ENCODE results near the gene GRB10. TPM values are rescaled to one million over a fixed set of nuclear protein-coding genes. Genes with fewer than 3 reads are reported as not detected.

GRB10 gene
- total and polyA plus RNA-seq, 2 experiments from 2014 or later: 35.0 to 154 TPM

DNA sequence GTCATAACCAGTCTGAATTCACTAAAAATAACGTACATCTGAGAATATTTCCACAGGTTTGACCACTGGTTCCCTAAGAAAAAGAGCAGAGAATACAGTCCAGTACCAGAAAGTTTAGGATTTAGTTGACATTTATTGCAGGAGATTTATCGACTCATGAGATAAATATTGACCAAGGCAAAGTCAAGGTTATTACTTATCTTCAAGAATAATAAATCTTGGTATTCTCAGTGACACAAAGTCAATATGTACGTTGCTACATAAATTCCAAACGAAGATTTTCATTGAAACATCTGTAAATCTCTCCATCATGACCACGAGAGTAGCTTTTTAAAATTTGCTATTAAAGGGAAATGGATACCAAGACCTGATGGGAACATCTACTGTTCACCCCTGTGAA lies 39.4 kb upstream of the GRB10 start:
- no peak overlapping the region for H3K27ac ChIP-seq (ENCODE audit: low read depth)
- no peaks in the 10 kb centered on the region for H4K20me1 ChIP-seq (replicated peaks; ENCODE audit: insufficient read depth)
- no peaks in the 10 kb centered on the region for H3K36me3 ChIP-seq (ENCODE audit: insufficient read depth)
- H3K27me3 Mint-ChIP-seq (ENCODE audit: insufficient read depth, low read depth, poor library complexity): peaks cover 1% of the 10 kb centered on the region
- H3K36me3 Mint-ChIP-seq (ENCODE audit: low read depth): no peaks in the 10 kb centered on the region
- peaks cover 7% of the 10 kb centered on the region; the same call in 1 of the 2 replicates for H3K4me1 ChIP-seq (ENCODE audit: insufficient read depth)
- H3K9me2 ChIP-seq (ENCODE audit: insufficient read depth): peaks cover 14% of the 10 kb centered on the region
- DNase-seq (ENCODE audit: low spot score) (no peak), ATAC-seq (no peak)
- no peak overlapping the region for H3K4me3 Mint-ChIP-seq
- no peaks in the 10 kb centered on the region for H3K9me3 Mint-ChIP-seq
- H3K27me3 ChIP-seq (ENCODE audit: insufficient read depth): no peaks in the 10 kb centered on the region
- H3K27ac Mint-ChIP-seq: no peak overlapping the region
- no peaks in the 10 kb centered on the region for H3F3A ChIP-seq (replicated peaks; ENCODE audit: low read depth)
- H2AFZ ChIP-seq: no peak overlapping the region
- H3K4me3 ChIP-seq: no peak overlapping the region
- peaks cover 13% of the 10 kb centered on the region for H3K4me1 Mint-ChIP-seq
- TF ChIP-seq STAT1 (IDR thresholded peaks at IDR 0.05; ENCODE audit: unreplicated experiment) (no peak), CREB1 (CRISPR knock-in tag; IDR thresholded peaks at IDR 0.05; ENCODE audit: low read depth) (no peak), POLR2AphosphoS5 (IDR thresholded peaks at IDR 0.05; ENCODE audit: low read depth) (no peak), ZNF331 (CRISPR knock-in tag; IDR thresholded peaks at IDR 0.05; ENCODE audit: low read depth) (no peak), JUNB (IDR thresholded peaks at IDR 0.05; ENCODE audit: unreplicated experiment) (no peak), NANOG (IDR thresholded peaks at IDR 0.05; ENCODE audit: borderline replicate concordance) (no peak), ZNF114 (CRISPR knock-in tag; IDR thresholded peaks at IDR 0.05) (no peak), EZH2phosphoT487 (IDR thresholded peaks at IDR 0.05; ENCODE audit: unreplicated experiment) (no peak), EZH2 (IDR thresholded peaks at IDR 0.05; ENCODE audit: low read depth, unreplicated experiment) (no peak)
- TF ChIP-seq, protein P1, sequence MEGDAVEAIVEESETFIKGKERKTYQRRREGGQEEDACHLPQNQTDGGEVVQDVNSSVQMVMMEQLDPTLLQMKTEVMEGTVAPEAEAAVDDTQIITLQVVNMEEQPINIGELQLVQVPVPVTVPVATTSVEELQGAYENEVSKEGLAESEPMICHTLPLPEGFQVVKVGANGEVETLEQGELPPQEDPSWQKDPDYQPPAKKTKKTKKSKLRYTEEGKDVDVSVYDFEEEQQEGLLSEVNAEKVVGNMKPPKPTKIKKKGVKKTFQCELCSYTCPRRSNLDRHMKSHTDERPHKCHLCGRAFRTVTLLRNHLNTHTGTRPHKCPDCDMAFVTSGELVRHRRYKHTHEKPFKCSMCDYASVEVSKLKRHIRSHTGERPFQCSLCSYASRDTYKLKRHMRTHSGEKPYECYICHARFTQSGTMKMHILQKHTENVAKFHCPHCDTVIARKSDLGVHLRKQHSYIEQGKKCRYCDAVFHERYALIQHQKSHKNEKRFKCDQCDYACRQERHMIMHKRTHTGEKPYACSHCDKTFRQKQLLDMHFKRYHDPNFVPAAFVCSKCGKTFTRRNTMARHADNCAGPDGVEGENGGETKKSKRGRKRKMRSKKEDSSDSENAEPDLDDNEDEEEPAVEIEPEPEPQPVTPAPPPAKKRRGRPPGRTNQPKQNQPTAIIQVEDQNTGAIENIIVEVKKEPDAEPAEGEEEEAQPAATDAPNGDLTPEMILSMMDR (conservative IDR thresholded peaks at IDR 0.05; ENCODE audit: low read depth in 2 of 2): no peak
- TF ChIP-seq, protein P2, sequence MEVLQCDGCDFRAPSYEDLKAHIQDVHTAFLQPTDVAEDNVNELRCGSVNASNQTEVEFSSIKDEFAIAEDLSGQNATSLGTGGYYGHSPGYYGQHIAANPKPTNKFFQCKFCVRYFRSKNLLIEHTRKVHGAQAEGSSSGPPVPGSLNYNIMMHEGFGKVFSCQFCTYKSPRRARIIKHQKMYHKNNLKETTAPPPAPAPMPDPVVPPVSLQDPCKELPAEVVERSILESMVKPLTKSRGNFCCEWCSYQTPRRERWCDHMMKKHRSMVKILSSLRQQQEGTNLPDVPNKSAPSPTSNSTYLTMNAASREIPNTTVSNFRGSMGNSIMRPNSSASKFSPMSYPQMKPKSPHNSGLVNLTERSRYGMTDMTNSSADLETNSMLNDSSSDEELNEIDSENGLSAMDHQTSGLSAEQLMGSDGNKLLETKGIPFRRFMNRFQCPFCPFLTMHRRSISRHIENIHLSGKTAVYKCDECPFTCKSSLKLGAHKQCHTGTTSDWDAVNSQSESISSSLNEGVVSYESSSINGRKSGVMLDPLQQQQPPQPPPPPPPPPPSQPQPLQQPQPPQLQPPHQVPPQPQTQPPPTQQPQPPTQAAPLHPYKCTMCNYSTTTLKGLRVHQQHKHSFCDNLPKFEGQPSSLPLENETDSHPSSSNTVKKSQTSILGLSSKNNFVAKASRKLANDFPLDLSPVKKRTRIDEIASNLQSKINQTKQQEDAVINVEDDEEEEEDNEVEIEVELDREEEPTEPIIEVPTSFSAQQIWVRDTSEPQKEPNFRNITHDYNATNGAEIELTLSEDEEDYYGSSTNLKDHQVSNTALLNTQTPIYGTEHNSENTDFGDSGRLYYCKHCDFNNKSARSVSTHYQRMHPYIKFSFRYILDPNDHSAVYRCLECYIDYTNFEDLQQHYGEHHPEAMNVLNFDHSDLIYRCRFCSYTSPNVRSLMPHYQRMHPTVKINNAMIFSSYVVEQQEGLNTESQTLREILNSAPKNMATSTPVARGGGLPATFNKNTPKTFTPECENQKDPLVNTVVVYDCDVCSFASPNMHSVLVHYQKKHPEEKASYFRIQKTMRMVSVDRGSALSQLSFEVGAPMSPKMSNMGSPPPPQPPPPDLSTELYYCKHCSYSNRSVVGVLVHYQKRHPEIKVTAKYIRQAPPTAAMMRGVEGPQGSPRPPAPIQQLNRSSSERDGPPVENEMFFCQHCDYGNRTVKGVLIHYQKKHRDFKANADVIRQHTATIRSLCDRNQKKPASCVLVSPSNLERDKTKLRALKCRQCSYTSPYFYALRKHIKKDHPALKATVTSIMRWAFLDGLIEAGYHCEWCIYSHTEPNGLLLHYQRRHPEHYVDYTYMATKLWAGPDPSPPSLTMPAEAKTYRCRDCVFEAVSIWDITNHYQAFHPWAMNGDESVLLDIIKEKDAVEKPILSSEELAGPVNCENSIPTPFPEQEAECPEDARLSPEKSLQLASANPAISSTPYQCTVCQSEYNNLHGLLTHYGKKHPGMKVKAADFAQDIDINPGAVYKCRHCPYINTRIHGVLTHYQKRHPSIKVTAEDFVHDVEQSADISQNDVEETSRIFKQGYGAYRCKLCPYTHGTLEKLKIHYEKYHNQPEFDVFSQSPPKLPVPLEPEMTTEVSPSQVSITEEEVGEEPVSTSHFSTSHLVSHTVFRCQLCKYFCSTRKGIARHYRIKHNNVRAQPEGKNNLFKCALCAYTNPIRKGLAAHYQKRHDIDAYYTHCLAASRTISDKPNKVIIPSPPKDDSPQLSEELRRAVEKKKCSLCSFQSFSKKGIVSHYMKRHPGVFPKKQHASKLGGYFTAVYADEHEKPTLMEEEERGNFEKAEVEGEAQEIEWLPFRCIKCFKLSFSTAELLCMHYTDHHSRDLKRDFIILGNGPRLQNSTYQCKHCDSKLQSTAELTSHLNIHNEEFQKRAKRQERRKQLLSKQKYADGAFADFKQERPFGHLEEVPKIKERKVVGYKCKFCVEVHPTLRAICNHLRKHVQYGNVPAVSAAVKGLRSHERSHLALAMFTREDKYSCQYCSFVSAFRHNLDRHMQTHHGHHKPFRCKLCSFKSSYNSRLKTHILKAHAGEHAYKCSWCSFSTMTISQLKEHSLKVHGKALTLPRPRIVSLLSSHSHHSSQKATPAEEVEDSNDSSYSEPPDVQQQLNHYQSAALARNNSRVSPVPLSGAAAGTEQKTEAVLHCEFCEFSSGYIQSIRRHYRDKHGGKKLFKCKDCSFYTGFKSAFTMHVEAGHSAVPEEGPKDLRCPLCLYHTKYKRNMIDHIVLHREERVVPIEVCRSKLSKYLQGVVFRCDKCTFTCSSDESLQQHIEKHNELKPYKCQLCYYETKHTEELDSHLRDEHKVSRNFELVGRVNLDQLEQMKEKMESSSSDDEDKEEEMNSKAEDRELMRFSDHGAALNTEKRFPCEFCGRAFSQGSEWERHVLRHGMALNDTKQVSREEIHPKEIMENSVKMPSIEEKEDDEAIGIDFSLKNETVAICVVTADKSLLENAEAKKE (CRISPR knock-in tag; IDR thresholded peaks at IDR 0.05): no peak
- TF ChIP-seq, protein P3, sequence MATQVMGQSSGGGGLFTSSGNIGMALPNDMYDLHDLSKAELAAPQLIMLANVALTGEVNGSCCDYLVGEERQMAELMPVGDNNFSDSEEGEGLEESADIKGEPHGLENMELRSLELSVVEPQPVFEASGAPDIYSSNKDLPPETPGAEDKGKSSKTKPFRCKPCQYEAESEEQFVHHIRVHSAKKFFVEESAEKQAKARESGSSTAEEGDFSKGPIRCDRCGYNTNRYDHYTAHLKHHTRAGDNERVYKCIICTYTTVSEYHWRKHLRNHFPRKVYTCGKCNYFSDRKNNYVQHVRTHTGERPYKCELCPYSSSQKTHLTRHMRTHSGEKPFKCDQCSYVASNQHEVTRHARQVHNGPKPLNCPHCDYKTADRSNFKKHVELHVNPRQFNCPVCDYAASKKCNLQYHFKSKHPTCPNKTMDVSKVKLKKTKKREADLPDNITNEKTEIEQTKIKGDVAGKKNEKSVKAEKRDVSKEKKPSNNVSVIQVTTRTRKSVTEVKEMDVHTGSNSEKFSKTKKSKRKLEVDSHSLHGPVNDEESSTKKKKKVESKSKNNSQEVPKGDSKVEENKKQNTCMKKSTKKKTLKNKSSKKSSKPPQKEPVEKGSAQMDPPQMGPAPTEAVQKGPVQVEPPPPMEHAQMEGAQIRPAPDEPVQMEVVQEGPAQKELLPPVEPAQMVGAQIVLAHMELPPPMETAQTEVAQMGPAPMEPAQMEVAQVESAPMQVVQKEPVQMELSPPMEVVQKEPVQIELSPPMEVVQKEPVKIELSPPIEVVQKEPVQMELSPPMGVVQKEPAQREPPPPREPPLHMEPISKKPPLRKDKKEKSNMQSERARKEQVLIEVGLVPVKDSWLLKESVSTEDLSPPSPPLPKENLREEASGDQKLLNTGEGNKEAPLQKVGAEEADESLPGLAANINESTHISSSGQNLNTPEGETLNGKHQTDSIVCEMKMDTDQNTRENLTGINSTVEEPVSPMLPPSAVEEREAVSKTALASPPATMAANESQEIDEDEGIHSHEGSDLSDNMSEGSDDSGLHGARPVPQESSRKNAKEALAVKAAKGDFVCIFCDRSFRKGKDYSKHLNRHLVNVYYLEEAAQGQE (IDR thresholded peaks at IDR 0.05; ENCODE audit: unreplicated experiment): no peak
- TF ChIP-seq, protein P4, sequence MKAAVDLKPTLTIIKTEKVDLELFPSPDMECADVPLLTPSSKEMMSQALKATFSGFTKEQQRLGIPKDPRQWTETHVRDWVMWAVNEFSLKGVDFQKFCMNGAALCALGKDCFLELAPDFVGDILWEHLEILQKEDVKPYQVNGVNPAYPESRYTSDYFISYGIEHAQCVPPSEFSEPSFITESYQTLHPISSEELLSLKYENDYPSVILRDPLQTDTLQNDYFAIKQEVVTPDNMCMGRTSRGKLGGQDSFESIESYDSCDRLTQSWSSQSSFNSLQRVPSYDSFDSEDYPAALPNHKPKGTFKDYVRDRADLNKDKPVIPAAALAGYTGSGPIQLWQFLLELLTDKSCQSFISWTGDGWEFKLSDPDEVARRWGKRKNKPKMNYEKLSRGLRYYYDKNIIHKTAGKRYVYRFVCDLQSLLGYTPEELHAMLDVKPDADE (IDR thresholded peaks at IDR 0.05): no peak
- no peak overlapping the region for H3K4me2 ChIP-seq
- no peaks in the 10 kb centered on the region for H3K79me2 ChIP-seq (replicated peaks; ENCODE audit: insufficient read depth)

Data from GM23338 (cell line).